CD4-positive, alpha-beta T cell treated with Interleukin-1 beta for 1 hour (primary cell): ENCODE measurements around the gene PCP4L1.
"Not testable (repeated sequence)": the region's sequence is repeated elsewhere in the genome, so short reads cannot be mapped to it uniquely, and the experiment has no call there.

ENCODE experiments used
- DNase-seq, 2 donors: peaks; one replicate each; pipeline ENCODE4 v3.0.0-alpha.2; 2020 to 2022

PCP4L1 gene

GRCh38 chr1:161258439-161259344 lies at the start of gene PCP4L1:
TSS of gene PCP4L1 (plus strand) at chr1:161258745. CDS start at chr1:161258975, 230 bp downstream.
- DNase-seq: peak; percentile 22 to 27

GRCh38 chr1:161209790-161210409 lies 48.6 kb upstream of the PCP4L1 start:
- DNase-seq: peak; percentile 79 to 80

DNA sequence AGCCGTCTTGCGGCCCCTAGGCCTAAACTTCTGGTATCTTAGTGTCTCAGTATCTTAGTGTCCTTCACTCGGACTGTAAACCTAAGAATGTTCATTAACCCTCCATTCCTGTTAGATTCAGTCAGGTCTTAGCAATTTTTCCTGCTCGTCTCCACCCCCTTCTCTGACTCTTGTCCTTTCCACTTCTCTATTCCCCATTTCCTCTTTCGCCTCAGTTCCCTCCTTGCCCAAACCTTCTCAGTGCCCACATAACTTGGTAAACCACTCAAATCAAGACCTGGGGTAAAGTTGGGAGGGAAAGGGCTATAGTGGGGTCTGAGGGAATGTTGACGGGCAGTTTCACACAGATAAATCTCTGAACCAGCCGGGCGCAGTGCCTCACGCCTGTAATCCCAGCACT lies 44.2 kb upstream of the PCP4L1 start:
- DNase-seq: no peak

- peak in 1 of 2 donors; percentile 74 for DNase-seq
Observed at GRCh38 chr1:161215076-161215475, 43.5 kb upstream of the PCP4L1 start, which contains the start of gene FCER1G. TSS of gene FCER1G (plus strand) at chr1:161215295. CDS start at chr1:161215322, 27 bp downstream.

DNA sequence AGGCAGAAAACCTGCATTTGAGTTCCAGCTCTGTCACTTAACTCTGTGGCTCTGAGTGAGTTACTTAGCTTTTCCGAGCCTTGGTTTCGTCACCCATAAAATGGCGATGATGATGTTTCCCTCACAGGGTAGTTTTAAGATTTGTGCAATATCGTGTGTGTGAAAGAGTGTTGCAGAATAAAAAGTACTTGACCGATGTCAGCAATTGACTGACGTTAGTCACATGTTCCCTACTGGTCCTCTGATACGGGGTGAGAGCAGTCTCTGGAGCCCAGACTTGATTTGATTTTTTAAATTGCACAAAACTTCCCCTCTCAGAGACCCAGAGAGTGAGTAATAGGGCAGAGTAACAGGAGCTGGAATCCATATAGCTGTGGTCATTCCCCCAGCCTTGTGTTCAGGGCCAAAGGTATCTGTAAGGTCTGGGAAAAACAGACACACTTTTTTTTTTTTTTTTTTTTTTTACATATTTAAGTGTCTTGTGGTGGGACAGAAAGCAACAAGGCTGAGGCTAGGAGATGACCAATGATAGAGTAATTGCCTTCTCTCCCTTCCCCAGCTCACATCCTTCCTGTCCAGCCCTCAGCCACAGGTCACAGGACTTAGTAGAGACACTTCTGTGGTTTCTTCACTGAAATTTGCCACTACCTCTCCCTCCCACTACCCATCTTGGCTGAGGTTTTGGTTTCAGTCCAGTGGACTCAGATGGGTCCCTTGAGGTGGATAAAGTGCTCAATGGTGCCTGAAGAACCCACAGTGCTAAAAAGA lies 41.4 kb upstream of the PCP4L1 start:
- DNase-seq: peak; percentile 20 to 64

DNA sequence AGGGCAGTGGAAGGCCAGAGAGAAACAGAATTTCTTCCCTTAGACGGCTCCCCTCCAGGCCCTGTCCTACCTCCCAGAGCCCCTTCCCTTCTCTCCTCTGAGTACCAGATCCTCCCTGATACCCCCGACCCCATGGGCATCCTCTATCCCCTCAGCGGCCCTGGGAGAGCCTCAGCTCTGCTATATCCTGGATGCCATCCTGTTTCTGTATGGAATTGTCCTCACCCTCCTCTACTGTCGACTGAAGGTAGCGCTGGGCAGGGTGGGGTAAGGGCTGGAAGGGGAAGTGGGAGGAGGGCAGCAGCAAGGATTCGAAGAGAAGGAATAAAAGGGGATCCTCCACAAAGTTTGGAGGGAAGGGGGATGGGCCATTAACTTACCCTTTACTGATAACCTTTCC lies 40.7 kb upstream of the PCP4L1 start:
- DNase-seq: no peak

- no peak for DNase-seq
Observed at GRCh38 chr1:161218301-161219077, 40.1 kb upstream of the PCP4L1 start.

- DNase-seq: no peak
Observed at GRCh38 chr1:161219078-161219892, 39.3 kb upstream of the PCP4L1 start.

GRCh38 chr1:161220002-161220401 lies 38.5 kb upstream of the PCP4L1 start:
- no peak for DNase-seq

GRCh38 chr1:161222175-161223019 lies 36.1 kb upstream of the PCP4L1 start:
- DNase-seq: no peak

- DNase-seq: no peak
Observed at GRCh38 chr1:161223805-161224694, 34.5 kb upstream of the PCP4L1 start.

- not testable (repeated sequence) for DNase-seq
Observed at GRCh38 chr1:161224695-161225087, 33.9 kb upstream of the PCP4L1 start.

GRCh38 chr1:161225178-161225533 lies 33.4 kb upstream of the PCP4L1 start:
- DNase-seq: no peak

- DNase-seq: peak; percentile 95 to 97
Observed at GRCh38 chr1:161225534-161226319, 32.8 kb upstream of the PCP4L1 start, which contains the start of gene TOMM40L. TSS of gene TOMM40L (plus strand) at chr1:161226060. CDS start at chr1:161226490, 430 bp downstream.

GRCh38 chr1:161226320-161226711 lies 32.2 kb upstream of the PCP4L1 start:
- DNase-seq: no peak

GRCh38 chr1:161226759-161227158 lies 31.8 kb upstream of the PCP4L1 start:
- DNase-seq: no peak

DNA sequence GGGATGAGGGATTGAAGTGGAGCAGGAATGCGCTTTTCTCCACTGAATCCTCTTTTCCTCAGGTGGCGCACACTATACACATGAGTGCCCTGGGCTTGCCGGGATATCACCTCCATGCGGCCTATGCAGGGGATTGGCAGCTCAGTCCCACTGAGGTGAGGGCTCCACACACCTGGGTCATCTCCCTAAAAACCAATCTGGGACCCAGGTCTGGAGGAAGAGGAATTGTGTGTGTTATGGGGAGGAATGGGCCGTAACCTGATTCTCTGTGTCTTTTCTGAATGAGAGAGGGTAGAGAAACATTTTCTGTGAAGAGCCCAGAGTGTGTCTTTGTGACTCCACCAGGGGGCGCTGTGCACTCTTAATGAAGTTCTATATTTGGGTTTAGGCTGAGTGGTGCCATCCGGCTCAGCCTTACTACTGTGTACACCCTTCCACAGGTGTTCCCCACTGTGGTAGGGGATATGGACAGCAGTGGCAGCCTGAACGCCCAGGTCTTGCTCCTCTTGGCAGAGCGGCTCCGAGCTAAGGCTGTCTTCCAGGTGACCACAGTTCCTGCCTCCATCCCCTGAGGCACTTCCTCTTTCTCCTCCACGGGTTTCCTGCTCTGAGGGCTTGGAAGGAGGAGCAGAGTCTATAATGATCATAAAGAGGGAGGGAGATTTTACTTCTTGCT lies 31.2 kb upstream of the PCP4L1 start:
- peak; percentile 83 to 87 for DNase-seq

- no peak for DNase-seq
Observed at GRCh38 chr1:161228032-161228431, 30.5 kb upstream of the PCP4L1 start.
